ENCODE data around the gene SSX2.
"Not testable (repeated sequence)": the region's sequence is repeated elsewhere in the genome, so short reads cannot be mapped to it uniquely, and the experiment has no call there.

SSX2 gene, protein sequence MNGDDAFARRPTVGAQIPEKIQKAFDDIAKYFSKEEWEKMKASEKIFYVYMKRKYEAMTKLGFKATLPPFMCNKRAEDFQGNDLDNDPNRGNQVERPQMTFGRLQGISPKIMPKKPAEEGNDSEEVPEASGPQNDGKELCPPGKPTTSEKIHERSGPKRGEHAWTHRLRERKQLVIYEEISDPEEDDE

DNA sequence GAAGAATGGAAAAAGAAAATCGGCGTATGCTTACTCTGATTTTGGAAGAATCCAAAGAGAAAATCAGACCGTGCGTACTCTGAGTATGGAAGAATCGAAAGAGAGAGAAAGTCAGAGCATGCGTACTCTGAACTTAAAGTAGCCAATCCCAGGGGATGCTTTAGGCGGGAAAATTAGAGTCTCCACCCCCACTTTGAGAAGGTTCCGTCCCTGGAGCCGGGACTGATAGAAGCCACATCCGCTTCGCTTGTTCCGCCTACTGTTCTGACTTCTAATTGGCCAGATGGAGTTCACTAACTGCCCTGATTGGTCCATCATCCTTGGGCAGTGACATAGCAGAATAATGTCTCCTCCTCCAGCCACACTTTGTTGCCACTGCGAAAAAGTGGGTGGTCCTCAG lies at the start of gene SSX2:
Gene SSX2, minus strand, starts transcription at position 101 of the 400 bp plus-strand sequence. CDS start 1,429 bp downstream, outside the sequence.
- not testable (repeated sequence) for DNase-seq

DNA sequence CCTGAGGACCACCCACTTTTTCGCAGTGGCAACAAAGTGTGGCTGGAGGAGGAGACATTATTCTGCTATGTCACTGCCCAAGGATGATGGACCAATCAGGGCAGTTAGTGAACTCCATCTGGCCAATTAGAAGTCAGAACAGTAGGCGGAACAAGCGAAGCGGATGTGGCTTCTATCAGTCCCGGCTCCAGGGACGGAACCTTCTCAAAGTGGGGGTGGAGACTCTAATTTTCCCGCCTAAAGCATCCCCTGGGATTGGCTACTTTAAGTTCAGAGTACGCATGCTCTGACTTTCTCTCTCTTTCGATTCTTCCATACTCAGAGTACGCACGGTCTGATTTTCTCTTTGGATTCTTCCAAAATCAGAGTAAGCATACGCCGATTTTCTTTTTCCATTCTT lies 44.0 kb upstream of the SSX2 start, which contains the start of gene SSX2B:
Gene SSX2B, plus strand, starts transcription at position 301 of the 400 bp plus-strand sequence. CDS start 1,429 bp downstream, outside the sequence.
- not testable (repeated sequence) for DNase-seq

DNA sequence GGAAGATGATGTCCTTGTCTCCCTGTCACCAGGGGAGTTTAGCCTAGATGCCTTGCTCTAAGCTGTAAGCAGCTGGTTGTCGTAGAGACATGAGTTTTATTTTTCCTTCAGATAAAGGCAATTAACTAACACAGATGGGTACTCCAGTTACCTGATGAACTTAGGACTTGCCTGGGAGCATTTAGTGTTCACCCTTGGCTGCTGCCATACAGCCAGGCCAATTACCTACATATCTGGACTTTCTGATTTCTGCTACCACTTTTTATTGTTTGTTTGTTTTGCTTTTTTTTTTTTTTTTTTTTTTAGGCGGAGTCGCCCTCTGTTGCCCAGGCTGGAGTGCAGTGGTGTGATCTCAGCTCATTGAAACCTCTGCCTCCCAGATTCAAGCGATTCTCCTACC lies 14.9 kb downstream of the SSX2 start:
- not testable (repeated sequence) for DNase-seq

DNA sequence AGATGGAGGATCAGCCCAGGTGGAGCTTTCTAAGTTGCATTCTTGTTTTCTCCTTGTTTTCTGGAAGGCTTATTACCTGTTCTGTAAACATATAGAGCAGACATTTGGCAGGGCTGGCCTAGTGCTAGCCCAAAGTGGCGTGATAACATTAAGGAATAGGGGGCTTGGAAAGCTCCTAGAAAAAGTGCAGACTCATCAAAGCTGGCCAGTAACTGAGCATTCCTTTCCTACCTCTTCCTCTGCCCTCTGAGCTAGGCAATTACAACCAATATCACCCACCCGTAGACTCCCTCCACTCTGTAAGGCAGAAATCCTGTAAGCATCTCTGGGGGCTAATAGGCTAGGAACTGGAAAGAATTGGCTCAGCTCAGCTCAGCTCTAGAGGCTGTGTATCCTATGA lies 44.8 kb downstream of the SSX2 start:
- DNase-seq: not testable (repeated sequence)

DNA sequence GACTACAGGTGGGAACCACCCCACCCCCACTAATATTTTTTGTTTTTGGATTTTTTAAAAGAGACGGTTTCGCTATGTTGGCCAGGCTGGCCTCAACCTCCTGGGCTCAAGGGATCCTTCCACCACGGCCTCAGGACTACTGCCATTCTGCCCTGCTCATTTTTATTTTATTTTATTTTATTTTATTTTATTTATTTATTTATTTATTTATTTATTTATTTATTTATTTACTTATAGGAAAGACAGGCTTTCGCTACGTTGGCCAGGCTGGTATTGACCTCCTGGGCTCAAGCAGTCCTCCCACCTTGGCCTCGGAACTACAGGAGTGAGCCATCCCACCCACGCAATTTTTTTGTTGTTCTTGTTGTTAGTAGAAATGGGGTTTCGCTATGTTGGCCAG lies 51.5 kb downstream of the SSX2 start:
- DNase-seq: not testable (repeated sequence)

DNA sequence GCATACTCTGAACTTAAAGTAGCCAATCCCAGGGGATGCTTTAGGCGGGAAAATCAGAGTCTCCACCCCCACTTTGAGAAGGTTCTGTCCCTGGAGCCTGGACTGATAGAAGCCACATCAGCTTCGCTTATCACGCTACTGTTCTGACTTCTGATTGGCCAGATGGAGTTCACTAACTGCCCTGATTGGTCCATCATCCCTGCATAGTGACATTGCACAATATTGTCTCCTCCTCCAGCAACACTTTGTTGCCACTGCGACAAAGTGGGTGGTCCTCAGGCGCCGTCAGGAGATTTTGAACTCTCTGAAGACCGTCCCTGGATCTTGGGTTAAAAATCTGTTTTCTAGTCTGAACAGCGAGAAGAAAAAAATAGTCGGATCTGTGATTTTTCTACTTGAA lies 52.2 kb downstream of the SSX2 start, which contains the start of gene SSX7:
Gene SSX7, minus strand, starts transcription at position 101 of the 400 bp plus-strand sequence. CDS start 1,428 bp downstream, outside the sequence.
- not testable (repeated sequence) for DNase-seq

DNA sequence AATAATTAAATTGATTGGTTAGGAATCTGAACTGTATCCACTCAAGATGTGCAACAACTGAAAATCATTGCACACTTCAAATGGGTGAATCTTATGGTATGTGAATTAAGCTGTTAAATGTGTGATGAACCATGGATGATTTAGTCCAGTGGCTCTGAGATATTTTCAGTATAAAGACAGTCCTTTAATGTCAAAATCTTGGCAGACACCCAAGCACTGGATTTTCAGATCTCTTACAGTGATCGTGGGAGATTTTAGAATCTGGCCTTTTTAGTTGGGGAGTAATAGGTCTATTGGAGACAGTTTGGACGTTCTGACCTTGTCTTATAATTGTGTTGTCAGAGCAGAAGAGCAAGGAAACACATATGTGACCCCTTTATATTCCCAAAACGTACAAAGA lies 56.3 kb downstream of the SSX2 start:
- DNase-seq: not testable (repeated sequence)

DNA sequence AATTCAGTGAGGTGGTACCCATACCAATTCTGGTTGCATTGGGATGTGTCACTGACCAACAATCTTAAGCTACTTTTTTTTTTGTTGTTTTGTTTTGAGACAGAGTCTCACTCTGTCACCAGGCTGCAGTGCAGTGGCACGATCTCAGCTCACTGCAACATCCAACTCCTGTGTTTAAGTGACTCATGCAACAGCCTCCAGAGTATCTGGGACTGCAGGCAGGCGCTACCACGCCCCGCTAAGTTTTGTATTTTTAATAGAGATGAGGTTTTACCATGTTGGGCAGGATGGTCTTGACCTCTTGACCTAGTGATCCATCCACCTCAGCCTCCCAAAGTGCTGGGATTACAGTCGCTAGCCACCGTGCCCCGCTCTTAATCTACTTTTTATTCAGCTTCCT lies 58.0 kb downstream of the SSX2 start:
- not testable (repeated sequence) for DNase-seq

Measured in left hindlimb (tissue), 1 donor.